H1 (cell line): Measurements from ENCODE around the gene ALLC. TPM values are rescaled to one million over a fixed set of nuclear protein-coding genes. Genes with fewer than 3 reads are reported as not detected.

Experiments
- CTCF ChIA-PET: fragments of 300-600 bp; sonication (Branson Sonifier 250); formaldehyde crosslinking; loops from one replicate; lab custom pipeline; 2021; ENCODE audit not compliant: partially characterized antibody; lab: Charles Lee
- POLR2A ChIA-PET: fragments of 300-600 bp; sonication (Branson Sonifier 250); formaldehyde crosslinking; loops from one replicate; lab custom pipeline; 2021; ENCODE audit warnings: inconsistent platforms; ENCODE audit not compliant: partially characterized antibody; lab: Charles Lee
- DNase-seq, 2 experiments: peaks; one replicate each; pipeline versions ENCODE4 v3.0.0 to v3.0.0-alpha.2; 2010 to 2022; ENCODE audit warnings: low spot score in 2 of 2, low read depth in 1 of 2, mixed read lengths in 1 of 2
- FAIRE-seq: peaks from 2 replicates; lab custom pipeline; 2011; peaks lifted over from hg19 to GRCh38; lab: Jason Lieb, UNC
- H2AFZ ChIP-seq: 2 replicates; pipeline ENCODE4 v1.8.1; 2012; ENCODE audit warnings: low read length, inconsistent platforms
- H2AK5ac ChIP-seq: 2 replicates; pipeline ENCODE4 v1.6.1; 2013; ENCODE audit warnings: low read depth, low read length
- H2BK120ac ChIP-seq: replicated peaks from 2 replicates; pipeline ENCODE3; 2013; ENCODE audit warnings: low read depth, low read length, inconsistent platforms
- H2BK12ac ChIP-seq: 2 replicates; pipeline ENCODE4 v1.6.1; 2013; ENCODE audit warnings: low read depth, low read length
- H2BK15ac ChIP-seq: 2 replicates; pipeline ENCODE4 v1.6.1; 2013; ENCODE audit warnings: low read length
- H2BK20ac ChIP-seq: 2 replicates; pipeline ENCODE4 v1.6.1; 2013; ENCODE audit warnings: low read length
- H2BK5ac ChIP-seq: 2 replicates; pipeline ENCODE4 v1.6.1; 2013; ENCODE audit warnings: low read depth, low read length
- H3K14ac ChIP-seq: 2 replicates; pipeline ENCODE4 v1.6.1; 2013; ENCODE audit warnings: inconsistent platforms; ENCODE audit not compliant: insufficient read length
- H3K18ac ChIP-seq: 2 replicates; pipeline ENCODE4 v1.6.1; 2013; ENCODE audit warnings: low read length; ENCODE audit errors: extremely low read depth
- H3K23ac ChIP-seq: 2 replicates; pipeline ENCODE4 v1.6.1; 2013; ENCODE audit warnings: inconsistent platforms; ENCODE audit not compliant: insufficient read length
- H3K23me2 ChIP-seq: 2 replicates; pipeline ENCODE4 v1.6.1; 2013; ENCODE audit warnings: low read depth, low read length
- H3K27ac ChIP-seq: 2 replicates; pipeline ENCODE4 v1.6.1; 2011; ENCODE audit warnings: low read depth, low read length, inconsistent platforms
- H3K27me3 ChIP-seq, 4 experiments: replicated peaks in 1 of 4; 1 replicate in 1 of 4; 2 replicates in 3 of 4; pipeline versions ENCODE4 v1.6.1 to v1.8.1; 2011 to 2013; ENCODE audit warnings: low read length in 3 of 4, mild to moderate bottlenecking in 3 of 4, inconsistent platforms in 2 of 4, mixed read lengths in 2 of 4, moderate library complexity in 1 of 4; ENCODE audit not compliant: control insufficient read depth in 3 of 4, insufficient read depth in 3 of 4; ENCODE audit errors: extremely low read depth in 1 of 4
- H3K36me3 ChIP-seq, 4 experiments: 2 replicates each; pipeline versions ENCODE4 v1.6.1 to v1.8.1; 2011 to 2013; ENCODE audit warnings: mild to moderate bottlenecking in 4 of 4, low read length in 3 of 4, moderate library complexity in 2 of 4, control low read depth in 1 of 4, inconsistent platforms in 1 of 4; ENCODE audit not compliant: insufficient read depth in 4 of 4, control insufficient read depth in 2 of 4
- H3K4ac ChIP-seq: replicated peaks from 2 replicates; pipeline ENCODE3; 2013; ENCODE audit warnings: low read length, low read depth, mixed read lengths, inconsistent platforms; ENCODE audit not compliant: insufficient read length
- H3K4me1 ChIP-seq, 4 experiments: replicated peaks in 1 of 4; 1 replicate in 1 of 4; 2 replicates in 3 of 4; pipeline versions ENCODE4 v1.6.1 to v1.8.1; 2011 to 2013; ENCODE audit warnings: low read length in 3 of 4, inconsistent platforms in 2 of 4, mixed read lengths in 1 of 4; ENCODE audit not compliant: insufficient read depth in 4 of 4, control insufficient read depth in 3 of 4
- H3K4me2 ChIP-seq, 2 experiments: 2 replicates each; pipeline versions ENCODE4 v1.6.1 to v1.8.1; 2011 to 2013; ENCODE audit warnings: low read depth in 2 of 2, low read length in 2 of 2, control low read depth in 1 of 2, inconsistent platforms in 1 of 2, mild to moderate bottlenecking in 1 of 2; ENCODE audit not compliant: insufficient read depth in 1 of 2
- H3K4me3 ChIP-seq, 4 experiments: fragments of 200-600, 300-600 bp in 1 of 4; sonication (generic), shearing (Covaris generic), sonication (Bioruptor Twin) in 1 of 4; 2 replicates each; pipeline versions ENCODE4 v1.5.1 to v1.8.1; 2011 to 2016; ENCODE audit warnings: low read length in 4 of 4, low read depth in 3 of 4, control low read depth in 2 of 4, inconsistent platforms in 2 of 4, mild to moderate bottlenecking in 2 of 4, mixed read lengths in 1 of 4, moderate library complexity in 1 of 4; ENCODE audit not compliant: insufficient read depth in 2 of 4; ENCODE audit errors: extremely low read depth in 1 of 4
- H3K56ac ChIP-seq: replicated peaks from 2 replicates; pipeline ENCODE3; 2013; ENCODE audit warnings: low read depth, mild to moderate bottlenecking, mixed read lengths, low read length, inconsistent platforms; ENCODE audit not compliant: insufficient read length
- H3K79me1 ChIP-seq: 2 replicates; pipeline ENCODE4 v1.6.1; 2013; ENCODE audit warnings: low read depth, low read length, control low read depth
- H3K79me2 ChIP-seq, 2 experiments: 2 replicates each; pipeline versions ENCODE4 v1.6.1 to v1.8.1; 2012 to 2013; ENCODE audit warnings: low read length in 2 of 2, mild to moderate bottlenecking in 2 of 2, inconsistent platforms in 1 of 2; ENCODE audit not compliant: insufficient read depth in 2 of 2, control insufficient read depth in 1 of 2
- H3K9ac ChIP-seq, 4 experiments: replicated peaks in 1 of 4; 1 replicate in 1 of 4; 2 replicates in 3 of 4; pipeline versions ENCODE4 v1.6.1 to v1.8.1; 2011 to 2013; ENCODE audit warnings: low read depth in 3 of 4, low read length in 3 of 4, control low read depth in 2 of 4, mild to moderate bottlenecking in 2 of 4, moderate library complexity in 2 of 4, inconsistent platforms in 1 of 4; ENCODE audit errors: extremely low read depth in 1 of 4
- H3K9me3 ChIP-seq, 2 experiments: 2 replicates each; pipeline versions ENCODE4 v1.6.1 to v1.8.1; 2012 to 2013; ENCODE audit warnings: mild to moderate bottlenecking in 2 of 2, moderate library complexity in 2 of 2, control low read depth in 1 of 2, inconsistent platforms in 1 of 2, low read depth in 1 of 2, low read length in 1 of 2, mixed read lengths in 1 of 2; ENCODE audit not compliant: insufficient read depth in 2 of 2
- H4K20me1 ChIP-seq, 2 experiments: replicated peaks in 1 of 2; 2 replicates each; pipeline versions ENCODE3 to v1.8.1; 2011 to 2013; ENCODE audit warnings: inconsistent platforms in 2 of 2, low read length in 2 of 2, mild to moderate bottlenecking in 1 of 2; ENCODE audit not compliant: insufficient read depth in 2 of 2, control insufficient read depth in 1 of 2
- H4K5ac ChIP-seq: 2 replicates; pipeline ENCODE4 v1.6.1; 2013; ENCODE audit warnings: low read length, low read depth, mixed read lengths, inconsistent platforms; ENCODE audit not compliant: insufficient read length
- H4K8ac ChIP-seq: 2 replicates; pipeline ENCODE4 v1.8.0; 2013; ENCODE audit warnings: mild to moderate bottlenecking, moderate library complexity, low read length, inconsistent platforms; ENCODE audit not compliant: insufficient read depth; ENCODE audit errors: extremely low read depth
- H4K91ac ChIP-seq: replicated peaks from 2 replicates; pipeline ENCODE3; 2013; ENCODE audit warnings: low read length, mixed read lengths, inconsistent platforms; ENCODE audit not compliant: insufficient read length
- BACH1 ChIP-seq: IDR thresholded peaks from 2 replicates; pipeline ENCODE4 v1.6.1; 2012; ENCODE audit warnings: low read length, improper control_type of control experiment
- BRCA1 ChIP-seq: IDR thresholded peaks from 2 replicates; pipeline ENCODE4 v1.6.1; 2012; ENCODE audit warnings: low read depth, low read length, improper control_type of control experiment
- CBX8 ChIP-seq: fragments of 300-800, 300-1000 bp; sonication (generic); IDR thresholded peaks from 2 replicates; pipeline ENCODE4 v1.7.1; 2016; ENCODE audit warnings: low read depth, low read length, borderline replicate concordance
- CHD2 ChIP-seq: IDR thresholded peaks from 2 replicates; pipeline ENCODE4 v1.6.1; 2012; ENCODE audit warnings: low read length, improper control_type of control experiment
- CTCF ChIP-seq, 3 experiments: IDR thresholded peaks; 1 replicate in 2 of 3; 2 replicates in 1 of 3; pipeline versions ENCODE4 v1.5.1 to v1.6.1; 2011; ENCODE audit warnings: low read length in 3 of 3, mild to moderate bottlenecking in 3 of 3, inconsistent platforms in 2 of 3, low read depth in 1 of 3, moderate library complexity in 1 of 3; ENCODE audit not compliant: insufficient read depth in 1 of 3; ENCODE audit errors: control extremely low read depth in 1 of 3
- GTF2F1 ChIP-seq: IDR thresholded peaks from 2 replicates; pipeline ENCODE4 v1.6.1; 2012; ENCODE audit warnings: low read depth, low read length, improper control_type of control experiment, borderline replicate concordance
- JUN ChIP-seq: IDR thresholded peaks from 2 replicates; pipeline ENCODE4 v1.6.1; 2011; ENCODE audit warnings: low read depth, mild to moderate bottlenecking, improper control_type of control experiment, low read length
- KDM4A ChIP-seq: IDR thresholded peaks from one replicate; pipeline ENCODE4 v1.7.1; 2012; ENCODE audit warnings: low read depth, mild to moderate bottlenecking, moderate library complexity, low read length, inconsistent platforms; ENCODE audit not compliant: severe bottlenecking
- SRF ChIP-seq: IDR thresholded peaks from 2 replicates; pipeline ENCODE4 v1.6.1; 2011; ENCODE audit warnings: mild to moderate bottlenecking, low read depth, low read length, moderate library complexity
- ZNF274 ChIP-seq: IDR thresholded peaks from 2 replicates; pipeline ENCODE4 v1.7.0; 2012; ENCODE audit warnings: low read length, borderline replicate concordance; ENCODE audit errors: extremely low read depth
- WGBS, 2 experiments: shearing (Covaris generic) in 1 of 2; methylation state at CpG; one replicate each; pipeline versions ENCODE4 v1.1.6 to v1.1.7; 2013 to 2015; ENCODE audit warnings: low lambda C conversion rate in 2 of 2, mixed read lengths in 2 of 2, inconsistent platforms in 1 of 2, low coverage in 1 of 2, missing lambda C conversion rate in 1 of 2; ENCODE audit not compliant: insufficient replicate concordance in 2 of 2, insufficient coverage in 1 of 2, insufficient read length in 1 of 2; ENCODE audit errors: extremely low coverage in 1 of 2, missing lambda C conversion rate in 1 of 2; 5-methylcytosine and 5-hydroxymethylcytosine counted together
- polyA plus RNA-seq, 7 experiments: library from polyadenylated mRNA; depleted of rRNA in 3 of 7; stranded (reverse) in 5 of 7; unstranded in 2 of 7; fragments of >200 nt in 5 of 7; fragments of 200-250 nt in 2 of 7; gene quantifications; 1 replicate in 5 of 7; 2 replicates in 1 of 7; 4 replicates in 1 of 7; pipeline versions ENCODE4 v1.2.1 to v1.2.3, GENCODE V29; 2011 to 2013; ENCODE audit warnings: missing spikeins in 2 of 7, mixed read lengths in 2 of 7
- total RNA-seq: library from RNA; stranded (reverse); fragmentation: NEBNext Ultra II Directional; extraction: Animal tissue kit (Norgen Biotek cat#: 25700); gene quantifications from 2 replicates; pipeline ENCODE4 v1.2.1, GENCODE V29; 2021

Gene ALLC
- total and polyA plus RNA-seq, 2 of the 8 experiments (the other 6 are each of a cell fraction or from before 2014, with no cell fraction given) = not detected

GRCh38 chr2:3639653-3640052, 18.3 kb upstream of the ALLC start:
- no peaks in the 10 kb centered on the region; a peak in 1 of 7 replicates for H3K27me3 ChIP-seq
- no peaks in the 10 kb centered on the region for H3K79me2 ChIP-seq
- no peak overlapping the region for H3K4me3 ChIP-seq
- H3K4ac ChIP-seq = no peak overlapping the region
- no peak overlapping the region for H2BK5ac ChIP-seq
- no peak overlapping the region for H3K14ac ChIP-seq
- H3K23me2 ChIP-seq = no peaks in the 10 kb centered on the region
- no peak overlapping the region for H4K8ac ChIP-seq
- no peaks in the 10 kb centered on the region for H3K9me3 ChIP-seq
- peak in 1 of 2 experiments; percentile 33 for DNase-seq
- H3K79me1 ChIP-seq = no peaks in the 10 kb centered on the region
- H2AFZ ChIP-seq = no peak overlapping the region
- H3K23ac ChIP-seq = no peak overlapping the region
- H2BK120ac ChIP-seq = no peak overlapping the region
- no peak for FAIRE-seq
- H2BK12ac ChIP-seq = no peak overlapping the region
- H3K4me2 ChIP-seq = no peak overlapping the region
- no peak overlapping the region for H3K56ac ChIP-seq
- no peaks in the 10 kb centered on the region; a peak in 1 of 7 replicates for H3K4me1 ChIP-seq
- no peak overlapping the region for H4K91ac ChIP-seq
- POLR2A ChIA-PET = no interaction called here
- no peak overlapping the region for H3K18ac ChIP-seq
- H2BK15ac ChIP-seq = no peak overlapping the region
- no peak overlapping the region for H2AK5ac ChIP-seq
- H3K9ac ChIP-seq = no peak overlapping the region
- no peaks in the 10 kb centered on the region for H4K20me1 ChIP-seq
- WGBS, 2 experiments = 89% methylated on average over 8 of the region's 8 CpGs; no CpG with 5 or more reads in 1 of the 2 experiments
- H3K36me3 ChIP-seq = no peaks in the 10 kb centered on the region
- CTCF ChIA-PET = interaction anchor here (1.2 kb wide), 1 partner anchor 11 kb away, joined by 4 read pairs; no protein-coding TSS in a partner anchor
- H4K5ac ChIP-seq = no peak overlapping the region
- H2BK20ac ChIP-seq = no peak overlapping the region
- no peak overlapping the region for H3K27ac ChIP-seq
- TF ChIP-seq JUN (no peak), KDM4A (no peak), SRF (no peak), CHD2 (no peak), CBX8 (no peak), CTCF (IDR thresholded peaks at IDR 0.05; ENCODE audit: control extremely low read depth in 1 of 3, insufficient read depth in 1 of 3, low read depth in 1 of 3, low read length in 3 of 3) (no peak), BACH1 (no peak), ZNF274 (no peak), BRCA1 (no peak), GTF2F1 (no peak)
